ENCODE results near the gene SYT12.

The SYT12 gene, protein sequence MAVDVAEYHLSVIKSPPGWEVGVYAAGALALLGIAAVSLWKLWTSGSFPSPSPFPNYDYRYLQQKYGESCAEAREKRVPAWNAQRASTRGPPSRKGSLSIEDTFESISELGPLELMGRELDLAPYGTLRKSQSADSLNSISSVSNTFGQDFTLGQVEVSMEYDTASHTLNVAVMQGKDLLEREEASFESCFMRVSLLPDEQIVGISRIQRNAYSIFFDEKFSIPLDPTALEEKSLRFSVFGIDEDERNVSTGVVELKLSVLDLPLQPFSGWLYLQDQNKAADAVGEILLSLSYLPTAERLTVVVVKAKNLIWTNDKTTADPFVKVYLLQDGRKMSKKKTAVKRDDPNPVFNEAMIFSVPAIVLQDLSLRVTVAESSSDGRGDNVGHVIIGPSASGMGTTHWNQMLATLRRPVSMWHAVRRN

GRCh38 chr11:67022961-67023956 is at the start of gene SYT12:
Gene SYT12, plus strand, starts transcription at chr11:67023134. Its CDS starts 7,011 bp downstream, at chr11:67030145.
- ChIA-PET POLR2A (no interaction called here), CTCF (interaction anchor here (1.3 to 2.8 kb wide), 2 partner anchors 22 to 52 kb away, joined by 3 to 6 read pairs; no protein-coding TSS in a partner anchor)
- TF ChIP-seq, protein P1, sequence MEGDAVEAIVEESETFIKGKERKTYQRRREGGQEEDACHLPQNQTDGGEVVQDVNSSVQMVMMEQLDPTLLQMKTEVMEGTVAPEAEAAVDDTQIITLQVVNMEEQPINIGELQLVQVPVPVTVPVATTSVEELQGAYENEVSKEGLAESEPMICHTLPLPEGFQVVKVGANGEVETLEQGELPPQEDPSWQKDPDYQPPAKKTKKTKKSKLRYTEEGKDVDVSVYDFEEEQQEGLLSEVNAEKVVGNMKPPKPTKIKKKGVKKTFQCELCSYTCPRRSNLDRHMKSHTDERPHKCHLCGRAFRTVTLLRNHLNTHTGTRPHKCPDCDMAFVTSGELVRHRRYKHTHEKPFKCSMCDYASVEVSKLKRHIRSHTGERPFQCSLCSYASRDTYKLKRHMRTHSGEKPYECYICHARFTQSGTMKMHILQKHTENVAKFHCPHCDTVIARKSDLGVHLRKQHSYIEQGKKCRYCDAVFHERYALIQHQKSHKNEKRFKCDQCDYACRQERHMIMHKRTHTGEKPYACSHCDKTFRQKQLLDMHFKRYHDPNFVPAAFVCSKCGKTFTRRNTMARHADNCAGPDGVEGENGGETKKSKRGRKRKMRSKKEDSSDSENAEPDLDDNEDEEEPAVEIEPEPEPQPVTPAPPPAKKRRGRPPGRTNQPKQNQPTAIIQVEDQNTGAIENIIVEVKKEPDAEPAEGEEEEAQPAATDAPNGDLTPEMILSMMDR (IDR thresholded peaks at IDR 0.05; ENCODE audit: control extremely low read depth, extremely low read depth, low read depth, missing control alignments) = no peak
- DNase-seq (ENCODE audit: extremely low spot score) = peak; percentile 39

- POLR2A ChIA-PET = interaction anchor here (0.6 to 0.7 kb wide), 2 partner anchors 30 to 98 kb away, joined by 5 to 8 read pairs; no protein-coding TSS in a partner anchor
- CTCF ChIA-PET = interaction anchor here (1.7 kb wide), 1 partner anchor 8 kb away, joined by 4 read pairs; no protein-coding TSS in a partner anchor
- no peak for DNase-seq (ENCODE audit: extremely low spot score)
- TF ChIP-seq, protein P1 (IDR thresholded peaks at IDR 0.05; ENCODE audit: control extremely low read depth, extremely low read depth, low read depth, missing control alignments) = no peak
Measured at GRCh38 chr11:66973956-66974580, 48.9 kb upstream of the SYT12 start.

- POLR2A ChIA-PET = interaction anchor here (0.6 kb wide), 1 partner anchor 98 kb away, joined by 5 read pairs; no protein-coding TSS in a partner anchor
- CTCF ChIA-PET = interaction anchor here (0.9 to 2.2 kb wide), 5 partner anchors 9 to 140 kb away, joined by 3 to 16 read pairs (median 4); no protein-coding TSS in a partner anchor
- TF ChIP-seq, protein P1 (IDR thresholded peaks at IDR 0.05; ENCODE audit: control extremely low read depth, extremely low read depth, low read depth, missing control alignments) = no peak
- DNase-seq (ENCODE audit: extremely low spot score) = no peak
Measured at GRCh38 chr11:66974724-66975404, 48.1 kb upstream of the SYT12 start, which contains the start of gene C11orf86. Gene C11orf86, plus strand, starts transcription at chr11:66975304. Its CDS starts 59 bp downstream, at chr11:66975363.

DNA sequence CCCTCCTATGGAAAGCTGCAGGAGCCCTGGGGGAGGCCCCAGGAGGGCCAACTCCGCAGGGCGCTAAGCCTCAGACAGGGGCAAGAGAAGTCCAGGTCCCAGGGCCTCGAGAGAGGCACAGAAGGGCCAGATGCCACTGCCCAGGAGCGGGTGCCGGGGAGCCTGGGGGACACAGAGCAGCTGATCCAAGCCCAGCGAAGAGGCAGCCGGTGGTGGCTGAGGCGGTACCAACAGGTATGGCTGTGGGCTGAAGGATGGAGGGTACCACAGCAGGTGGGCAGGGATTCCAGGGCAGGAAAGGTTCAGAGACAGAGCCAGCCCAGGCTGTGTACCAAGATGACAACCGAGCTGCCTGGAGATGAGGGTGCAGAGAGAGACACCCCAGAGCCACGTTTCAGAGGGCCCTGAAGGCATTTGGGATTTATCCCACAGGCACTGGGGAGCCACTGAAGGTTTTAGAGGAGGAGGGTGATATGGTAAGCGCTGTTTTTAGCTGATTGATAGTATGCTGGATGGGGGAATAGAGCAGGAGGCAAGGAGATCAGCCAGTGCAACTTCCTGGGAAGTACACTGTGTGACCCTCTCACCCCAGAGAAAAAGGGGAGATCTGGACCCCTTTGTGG is 47.4 kb upstream of the SYT12 start:
- TF ChIP-seq, protein P1 (IDR thresholded peaks at IDR 0.05; ENCODE audit: control extremely low read depth, extremely low read depth, low read depth, missing control alignments) = no peak
- CTCF ChIA-PET = interaction anchor here (0.9 to 2.2 kb wide), 8 partner anchors 9 to 194 kb away, joined by 3 to 16 read pairs (median 4); no protein-coding TSS in a partner anchor
- DNase-seq (ENCODE audit: extremely low spot score) = no peak
- POLR2A ChIA-PET = no interaction called here

DNA sequence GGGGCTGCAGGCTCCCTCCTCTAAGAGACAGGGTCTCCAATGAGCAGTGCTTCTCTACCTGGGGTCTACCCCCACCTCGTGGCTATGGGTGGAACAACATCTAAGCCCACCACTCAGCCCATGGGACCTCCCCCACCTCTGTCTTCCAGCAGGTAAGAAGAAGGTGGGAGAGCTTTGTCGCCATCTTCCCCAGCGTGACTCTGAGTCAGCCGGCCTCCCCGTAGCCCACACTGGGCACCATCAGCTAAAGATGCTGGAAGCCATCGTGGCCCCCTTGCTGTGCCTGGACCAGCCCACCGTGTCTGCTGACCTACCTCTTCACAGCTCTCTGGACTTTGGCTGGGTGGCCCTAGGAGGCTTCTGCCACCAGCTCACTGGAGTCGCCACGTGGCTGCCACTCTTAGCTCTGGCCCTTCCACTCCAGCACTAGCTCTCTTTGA is 46.9 kb upstream of the SYT12 start:
- POLR2A ChIA-PET = no interaction called here
- DNase-seq (ENCODE audit: extremely low spot score) = peak; percentile 51
- TF ChIP-seq, protein P1 (IDR thresholded peaks at IDR 0.05; ENCODE audit: control extremely low read depth, extremely low read depth, low read depth, missing control alignments) = peak; percentile 37
- CTCF ChIA-PET = interaction anchor here (0.9 to 2.2 kb wide), 9 partner anchors 9 to 195 kb away, joined by 3 to 16 read pairs (median 3); no protein-coding TSS in a partner anchor

All from GM10248 (cell line).